ENCODE results near the gene STRA8.

The STRA8 gene

GRCh38 chr7:135240441-135240840 lies 6.8 kb downstream of the STRA8 start:
- H3K36me3 Mint-ChIP-seq: no peaks in the 10 kb centered on the region
- peaks cover 6% of the 10 kb centered on the region for H3K4me1 Mint-ChIP-seq (ENCODE audit: low read depth)
- no peak overlapping the region for H3K4me3 Mint-ChIP-seq
- no peaks in the 10 kb centered on the region for H3K9me3 Mint-ChIP-seq (ENCODE audit: low read depth)
- peaks cover 4% of the 10 kb centered on the region for H3K27me3 Mint-ChIP-seq
- no peak overlapping the region for H3K27ac Mint-ChIP-seq

DNA sequence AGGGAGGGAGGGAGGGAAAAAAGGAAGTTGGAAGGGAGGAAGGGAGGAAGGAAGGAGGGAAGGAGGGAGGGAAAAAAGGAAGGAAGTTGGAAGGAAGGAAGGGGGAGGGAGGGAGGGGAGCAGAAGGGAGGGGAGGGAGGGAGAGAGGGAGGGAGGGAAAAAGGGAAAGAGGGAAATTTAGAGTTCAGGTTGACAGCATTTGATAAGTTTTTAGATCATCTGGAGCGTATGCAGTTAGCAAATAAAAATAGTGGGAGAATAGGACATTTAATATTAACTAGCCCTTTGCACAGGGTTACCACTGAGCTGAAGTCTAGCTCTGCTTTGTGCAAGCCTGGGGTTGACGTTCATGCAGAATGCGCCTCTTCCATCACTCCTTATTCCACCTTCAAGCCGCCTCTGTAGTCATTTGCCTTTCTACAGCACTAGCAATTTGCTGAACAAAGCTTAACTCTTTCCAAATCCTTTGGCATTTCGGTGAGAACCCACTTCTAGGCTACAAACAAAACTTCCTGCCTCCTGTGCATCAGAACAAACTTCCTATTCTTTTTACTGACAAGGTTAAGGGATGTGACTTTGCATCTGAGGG lies 8.6 kb downstream of the STRA8 start:
- Mint-ChIP-seq H3K4me3 (no peak overlapping the region), H3K4me1 (ENCODE audit: low read depth) (no peaks in the 10 kb centered on the region), H3K9me3 (ENCODE audit: low read depth) (no peaks in the 10 kb centered on the region), H3K27ac (no peak overlapping the region), H3K27me3 (peaks cover 4% of the 10 kb centered on the region), H3K36me3 (no peaks in the 10 kb centered on the region)

GRCh38 chr7:135245226-135246190 lies 11.9 kb downstream of the STRA8 start:
- Mint-ChIP-seq H3K36me3 (no peaks in the 10 kb centered on the region), H3K4me3 (no peak overlapping the region), H3K4me1 (ENCODE audit: low read depth) (no peaks in the 10 kb centered on the region), H3K27ac (no peak overlapping the region), H3K9me3 (ENCODE audit: low read depth) (no peaks in the 10 kb centered on the region), H3K27me3 (peaks cover 4% of the 10 kb centered on the region)

GRCh38 chr7:135246191-135246825 lies 12.7 kb downstream of the STRA8 start:
- Mint-ChIP-seq H3K36me3 (no peaks in the 10 kb centered on the region), H3K4me1 (ENCODE audit: low read depth) (no peaks in the 10 kb centered on the region), H3K27ac (no peak overlapping the region)

GRCh38 chr7:135247746-135248471 lies 14.3 kb downstream of the STRA8 start:
- H3K27ac Mint-ChIP-seq: no peak overlapping the region
- no peaks in the 10 kb centered on the region for H3K9me3 Mint-ChIP-seq (ENCODE audit: low read depth)
- H3K27me3 Mint-ChIP-seq: peaks cover 4% of the 10 kb centered on the region
- no peak overlapping the region for H3K4me3 Mint-ChIP-seq
- no peaks in the 10 kb centered on the region for H3K36me3 Mint-ChIP-seq
- H3K4me1 Mint-ChIP-seq (ENCODE audit: low read depth): peaks cover 2% of the 10 kb centered on the region

More at GRCh38 chr7:135246191-135246825, 12.7 kb downstream of the STRA8 start:
- H3K9me3 Mint-ChIP-seq (ENCODE audit: low read depth): no peaks in the 10 kb centered on the region
- H3K27me3 Mint-ChIP-seq: peaks cover 4% of the 10 kb centered on the region
- no peak overlapping the region for H3K4me3 Mint-ChIP-seq

DNA sequence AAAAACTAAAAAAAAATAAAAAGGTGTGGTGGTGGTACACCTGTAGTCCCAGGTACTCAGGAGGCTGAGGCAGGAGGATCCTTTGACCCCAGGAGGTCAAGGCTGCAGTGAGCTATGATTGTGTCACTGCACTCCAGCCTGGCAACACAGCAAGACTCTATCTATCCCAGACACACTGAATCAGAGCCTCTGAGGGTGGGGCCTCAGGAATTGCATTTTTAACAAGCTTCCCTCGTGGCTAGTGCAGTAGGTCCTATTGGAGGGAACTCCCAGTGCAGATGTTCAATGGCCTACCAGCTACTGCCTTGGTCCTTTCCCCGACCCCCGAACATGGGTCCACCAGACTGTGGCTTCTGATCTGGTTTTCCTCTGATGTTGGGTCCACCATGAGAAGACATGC lies 14.9 kb downstream of the STRA8 start:
- Mint-ChIP-seq H3K4me3 (no peak overlapping the region), H3K9me3 (ENCODE audit: low read depth) (no peaks in the 10 kb centered on the region), H3K4me1 (ENCODE audit: low read depth) (peaks cover 2% of the 10 kb centered on the region), H3K27ac (no peak overlapping the region), H3K36me3 (no peaks in the 10 kb centered on the region), H3K27me3 (peaks cover 4% of the 10 kb centered on the region)

GRCh38 chr7:135251496-135252391 lies 18.1 kb downstream of the STRA8 start:
- Mint-ChIP-seq H3K27ac (no peak overlapping the region), H3K27me3 (no peaks in the 10 kb centered on the region), H3K4me1 (ENCODE audit: low read depth) (peaks cover 2% of the 10 kb centered on the region), H3K4me3 (no peak overlapping the region), H3K36me3 (no peaks in the 10 kb centered on the region), H3K9me3 (ENCODE audit: low read depth) (no peaks in the 10 kb centered on the region)

DNA sequence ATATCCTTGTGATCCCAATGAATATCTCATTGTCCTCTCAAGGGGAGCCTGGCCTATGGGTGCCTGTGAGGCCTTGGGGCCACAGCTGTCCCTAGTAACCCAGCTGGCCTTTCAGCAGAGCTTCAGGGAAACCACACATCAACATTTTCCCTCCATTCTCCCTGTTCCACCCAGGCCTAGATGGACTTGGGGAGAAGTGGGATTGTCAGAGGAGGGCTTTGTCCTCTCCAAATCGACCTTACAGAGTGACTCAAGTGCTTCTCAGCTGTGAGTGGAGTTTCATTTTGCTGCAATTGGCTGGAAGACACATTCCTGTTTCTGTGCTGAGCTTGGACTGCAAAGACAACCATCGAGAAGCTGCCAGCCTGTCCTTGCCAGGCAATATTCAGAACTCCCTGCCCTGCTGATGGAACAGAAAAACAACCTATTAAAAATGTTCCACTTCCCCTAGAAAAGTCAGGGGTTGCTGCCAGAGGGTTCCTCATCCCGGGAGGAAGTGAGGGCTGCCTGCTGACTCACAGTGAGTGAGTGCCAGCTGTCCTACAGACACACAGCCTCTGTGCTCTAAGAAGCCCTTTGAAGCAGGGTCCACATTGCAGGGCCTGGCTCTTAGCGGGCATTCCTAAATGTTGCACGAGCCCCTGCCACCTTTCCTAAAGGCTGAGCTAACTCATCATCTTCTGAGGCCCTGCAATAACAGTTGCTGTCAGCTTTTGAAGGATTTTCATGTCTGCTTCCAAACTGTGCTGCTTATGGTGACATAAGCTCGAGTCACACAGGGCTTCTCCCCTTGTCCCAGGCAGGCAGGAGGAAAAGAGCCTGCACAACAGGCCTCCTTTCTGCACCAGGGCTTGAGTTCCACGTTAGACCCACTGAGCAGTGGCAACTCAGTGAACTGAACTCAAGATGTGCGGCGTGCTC lies 20.5 kb downstream of the STRA8 start:
- H3K4me1 Mint-ChIP-seq (ENCODE audit: low read depth): peaks cover 2% of the 10 kb centered on the region

DNA sequence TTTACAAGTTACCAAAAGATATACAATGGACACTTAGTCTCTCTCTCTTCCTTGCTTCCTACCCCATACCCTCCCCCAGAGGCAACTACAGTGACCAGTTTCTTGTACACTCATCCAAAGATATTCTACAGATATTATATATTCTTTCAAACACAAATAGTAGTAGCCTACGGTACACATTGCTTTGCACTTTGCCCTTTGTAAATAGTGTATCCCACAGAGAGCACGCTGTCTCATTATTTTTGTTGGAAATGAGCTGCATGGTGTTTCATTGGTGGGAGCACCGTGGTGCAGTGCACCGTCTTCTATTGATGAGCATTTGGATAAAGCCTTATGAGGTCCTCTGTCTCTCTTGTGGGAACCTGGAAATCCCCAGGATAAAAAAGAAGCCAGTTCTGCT lies 24.2 kb downstream of the STRA8 start:
- no peak overlapping the region for H3K27ac Mint-ChIP-seq
- H3K4me3 Mint-ChIP-seq: no peak overlapping the region
- no peaks in the 10 kb centered on the region for H3K36me3 Mint-ChIP-seq
- H3K4me1 Mint-ChIP-seq (ENCODE audit: low read depth): no peaks in the 10 kb centered on the region
- no peaks in the 10 kb centered on the region for H3K9me3 Mint-ChIP-seq (ENCODE audit: low read depth)
- H3K27me3 Mint-ChIP-seq: no peaks in the 10 kb centered on the region

More for the DNA sequence above, 20.5 kb downstream of the STRA8 start:
- H3K4me3 Mint-ChIP-seq: no peak overlapping the region
- H3K9me3 Mint-ChIP-seq (ENCODE audit: low read depth): no peaks in the 10 kb centered on the region
- no peak overlapping the region for H3K27ac Mint-ChIP-seq
- no peaks in the 10 kb centered on the region for H3K27me3 Mint-ChIP-seq
- H3K36me3 Mint-ChIP-seq: no peaks in the 10 kb centered on the region

DNA sequence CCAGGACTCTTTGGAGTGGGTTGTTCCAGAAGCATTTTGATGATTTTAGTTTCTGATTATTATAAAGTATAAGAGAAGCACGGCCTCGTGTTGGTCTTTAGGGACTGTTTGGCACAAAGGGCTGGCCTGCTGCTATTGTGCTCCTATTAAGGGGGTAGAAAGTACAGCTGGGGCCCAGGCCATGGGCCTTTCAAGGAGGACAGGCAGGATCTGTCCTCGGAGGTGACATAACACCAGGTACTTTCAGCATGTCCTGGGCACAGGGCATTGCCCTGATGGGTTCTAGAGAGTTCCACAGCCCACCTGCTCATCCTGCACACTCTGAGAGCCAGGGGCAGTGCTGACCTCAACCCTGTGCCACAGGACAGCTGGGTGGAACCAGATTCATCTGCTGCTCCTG lies 24.9 kb downstream of the STRA8 start:
- no peak overlapping the region for H3K4me3 Mint-ChIP-seq
- no peaks in the 10 kb centered on the region for H3K36me3 Mint-ChIP-seq
- H3K27ac Mint-ChIP-seq: no peak overlapping the region
- no peaks in the 10 kb centered on the region for H3K27me3 Mint-ChIP-seq
- no peaks in the 10 kb centered on the region for H3K9me3 Mint-ChIP-seq (ENCODE audit: low read depth)
- H3K4me1 Mint-ChIP-seq (ENCODE audit: low read depth): no peaks in the 10 kb centered on the region

- H3K36me3 Mint-ChIP-seq: no peaks in the 10 kb centered on the region
- H3K4me3 Mint-ChIP-seq: no peak overlapping the region
- H3K27ac Mint-ChIP-seq: no peak overlapping the region
- no peaks in the 10 kb centered on the region for H3K27me3 Mint-ChIP-seq
- no peaks in the 10 kb centered on the region for H3K9me3 Mint-ChIP-seq (ENCODE audit: low read depth)
- no peaks in the 10 kb centered on the region for H3K4me1 Mint-ChIP-seq (ENCODE audit: low read depth)
Observed at GRCh38 chr7:135259702-135260101, 26.1 kb downstream of the STRA8 start.

DNA sequence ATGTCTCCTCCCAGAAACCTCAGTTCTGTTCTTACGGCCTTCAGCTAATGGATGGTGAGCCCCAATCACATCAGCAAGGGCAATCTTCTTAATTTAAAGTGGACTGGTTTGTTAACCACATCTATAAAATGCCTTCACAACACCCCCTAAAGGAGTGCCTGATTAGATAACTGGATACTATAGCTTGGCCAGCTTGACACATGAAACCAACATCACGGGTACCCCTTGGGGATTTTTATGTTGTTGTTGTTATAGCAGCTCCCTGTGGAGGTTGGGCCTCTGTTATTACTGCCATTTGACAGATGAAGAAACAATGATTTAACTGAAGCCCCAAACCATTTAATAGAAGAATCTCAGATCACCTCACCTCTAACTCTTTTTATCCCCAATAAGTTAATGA lies 26.8 kb downstream of the STRA8 start:
- H3K27ac Mint-ChIP-seq: no peak overlapping the region
- H3K4me1 Mint-ChIP-seq (ENCODE audit: low read depth): no peaks in the 10 kb centered on the region
- H3K4me3 Mint-ChIP-seq: no peak overlapping the region
- no peaks in the 10 kb centered on the region for H3K27me3 Mint-ChIP-seq
- peaks cover 2% of the 10 kb centered on the region for H3K9me3 Mint-ChIP-seq (ENCODE audit: low read depth)
- H3K36me3 Mint-ChIP-seq: no peaks in the 10 kb centered on the region
